IMR-90 (cell line): ENCODE data around the gene FFAR3. TPM values are rescaled to one million over a fixed set of nuclear protein-coding genes. Genes with fewer than 3 reads are reported as not detected.

Experiments
- ATAC-seq: fragments of 200-7000 bp; cut with Tn5 transposase; 2 replicates; pipeline ENCODE4 v1.9.1; 2020; ENCODE audit warnings: low read depth, mild to moderate bottlenecking, moderate library complexity
- BruUV-seq: library from RNA; stranded (reverse); fragments of 400-500 nt; replicated peaks from 2 replicates; lab custom pipeline; 2021; lab: Mats Ljungman, UMichigan
- CTCF ChIA-PET: fragments of 300-600 bp; formaldehyde crosslinking; extraction: SDS; loops from one replicate; lab custom pipeline; 2021; ENCODE audit warnings: antibody characterized with exemption; lab: Yijun Ruan, JAX
- POLR2A ChIA-PET: fragments of 300-600 bp; sonication (Branson Sonifier 250); formaldehyde crosslinking; loops from one replicate; lab custom pipeline; 2022; ENCODE audit warnings: antibody characterized with exemption; ENCODE audit not compliant: unreplicated experiment; lab: Charles Lee
- DNase-seq: peaks from one replicate; pipeline ENCODE4 v3.0.0; 2013
- H2AFZ ChIP-seq: replicated peaks from 2 replicates; pipeline ENCODE3; 2013; ENCODE audit warnings: low read length, mild to moderate bottlenecking; ENCODE audit not compliant: poor library complexity
- H2AK5ac ChIP-seq: 2 replicates; pipeline ENCODE4 v1.6.1; 2013; ENCODE audit warnings: low read depth, low read length, inconsistent platforms
- H2AK9ac ChIP-seq: replicated peaks from 2 replicates; pipeline ENCODE3; 2013; ENCODE audit warnings: mild to moderate bottlenecking, low read depth, low read length, moderate library complexity; ENCODE audit not compliant: poor library complexity
- H2BK120ac ChIP-seq: 2 replicates; pipeline ENCODE4 v1.6.1; 2013; ENCODE audit warnings: low read depth, low read length, inconsistent platforms
- H2BK15ac ChIP-seq: 3 replicates; pipeline ENCODE4 v1.6.1; 2013; ENCODE audit warnings: low read depth, low read length, inconsistent platforms
- H2BK20ac ChIP-seq: 2 replicates; pipeline ENCODE4 v1.6.1; 2013; ENCODE audit warnings: low read depth, mild to moderate bottlenecking, inconsistent platforms, low read length, moderate library complexity
- H2BK5ac ChIP-seq: 2 replicates; pipeline ENCODE4 v1.6.1; 2013; ENCODE audit warnings: mild to moderate bottlenecking, low read depth, low read length, inconsistent platforms; ENCODE audit not compliant: poor library complexity, severe bottlenecking
- H3K14ac ChIP-seq: replicated peaks from 2 replicates; pipeline ENCODE4 v1.6.1; 2013; ENCODE audit warnings: low read depth, low read length, inconsistent platforms
- H3K18ac ChIP-seq: 2 replicates; pipeline ENCODE4 v1.6.1; 2013; ENCODE audit warnings: low read depth, low read length, control low read depth
- H3K23ac ChIP-seq: 2 replicates; pipeline ENCODE4 v1.6.1; 2013; ENCODE audit warnings: low read depth, low read length, inconsistent platforms
- H3K27ac ChIP-seq: 2 replicates; pipeline ENCODE4 v1.5.1; 2013; ENCODE audit warnings: mild to moderate bottlenecking, control low read depth, low read length; ENCODE audit not compliant: insufficient read depth
- H3K27me3 ChIP-seq: 2 replicates; pipeline ENCODE4 v1.6.1; 2013; ENCODE audit warnings: low read length; ENCODE audit not compliant: control insufficient read depth, insufficient read depth
- H3K36me3 ChIP-seq: 2 replicates; pipeline ENCODE4 v1.6.1; 2013; ENCODE audit warnings: low read length, mixed read lengths; ENCODE audit not compliant: control insufficient read depth, insufficient read depth
- H3K4ac ChIP-seq: 2 replicates; pipeline ENCODE4 v1.6.1; 2013; ENCODE audit warnings: low read depth, low read length, inconsistent platforms
- H3K4me1 ChIP-seq: 2 replicates; pipeline ENCODE4 v1.6.1; 2013; ENCODE audit warnings: low read length, mixed read lengths; ENCODE audit not compliant: control insufficient read depth, insufficient read depth
- H3K4me2 ChIP-seq: 2 replicates; pipeline ENCODE4 v1.6.1; 2013; ENCODE audit warnings: low read depth, mild to moderate bottlenecking, control low read depth, low read length, moderate library complexity
- H3K4me3 ChIP-seq: 2 replicates; pipeline ENCODE4 v1.5.1; 2013; ENCODE audit warnings: low read depth, mild to moderate bottlenecking, control low read depth, low read length, moderate library complexity; ENCODE audit not compliant: insufficient read depth
- H3K56ac ChIP-seq: 2 replicates; pipeline ENCODE4 v1.6.1; 2013; ENCODE audit warnings: low read length, inconsistent platforms; ENCODE audit not compliant: insufficient read depth; ENCODE audit errors: extremely low read depth
- H3K79me1 ChIP-seq, 2 experiments: 2 replicates each; pipeline ENCODE4 v1.6.1; 2013; ENCODE audit warnings: low read length in 2 of 2, inconsistent platforms in 1 of 2, low read depth in 1 of 2
- H3K9ac ChIP-seq: 2 replicates; pipeline ENCODE4 v1.6.1; 2013; ENCODE audit warnings: low read depth, low read length, control low read depth
- H3K9me1 ChIP-seq: 2 replicates; pipeline ENCODE4 v1.6.1; 2013; ENCODE audit warnings: low read length, inconsistent platforms; ENCODE audit not compliant: insufficient read depth
- H3K9me3 ChIP-seq: 2 replicates; pipeline ENCODE4 v1.6.1; 2013; ENCODE audit warnings: low read length; ENCODE audit not compliant: control insufficient read depth, insufficient read depth
- H4K20me1 ChIP-seq: 2 replicates; pipeline ENCODE4 v1.6.1; 2013; ENCODE audit warnings: low read length, inconsistent platforms; ENCODE audit not compliant: insufficient read depth
- H4K5ac ChIP-seq: 2 replicates; pipeline ENCODE4 v1.6.1; 2013; ENCODE audit warnings: mild to moderate bottlenecking, low read depth, low read length, control low read depth
- H4K8ac ChIP-seq, 2 experiments: 2 replicates each; pipeline ENCODE4 v1.6.1; 2013; ENCODE audit warnings: low read depth in 2 of 2, low read length in 2 of 2, control low read depth in 1 of 2, inconsistent platforms in 1 of 2
- H4K91ac ChIP-seq: 2 replicates; pipeline ENCODE4 v1.6.1; 2013; ENCODE audit warnings: low read depth, low read length, inconsistent platforms; ENCODE audit not compliant: insufficient read depth
- CEBPB ChIP-seq: IDR thresholded peaks from 2 replicates; pipeline ENCODE4 v1.6.1; 2012; ENCODE audit warnings: low read depth, low read length, improper control_type of control experiment
- NFE2L2 ChIP-seq: fragments of 150-350 bp; IDR thresholded peaks from 2 replicates; pipeline ENCODE4 v1.6.1; 2016; ENCODE audit warnings: low read depth, mild to moderate bottlenecking, low read length
- POLR2A ChIP-seq: IDR thresholded peaks from 2 replicates; pipeline ENCODE4 v1.6.1; 2012; ENCODE audit warnings: mild to moderate bottlenecking, low read depth, low read length
- WGBS, 2 experiments: methylation state at CpG; one replicate each; pipeline versions ENCODE4 v1.1.5 to v1.1.7; 2013; ENCODE audit warnings: missing lambda C conversion rate in 2 of 2; ENCODE audit not compliant: insufficient read length in 1 of 2; ENCODE audit errors: extremely low coverage in 2 of 2; 5-methylcytosine and 5-hydroxymethylcytosine counted together
- dilution Hi-C: fragments of 300-500 bp; cut with HindIII; formaldehyde crosslinking; loops from one replicate; pipeline ENCODE4 v1.14.3; 2018; ENCODE audit warnings: low sequenced_read_pairs; ENCODE audit not compliant: unreplicated experiment
- in situ Hi-C: fragments of 300-500 bp; cut with MboI; formaldehyde crosslinking; loops from 3 replicates; pipeline ENCODE4 v1.14.3; 2019; ENCODE audit warnings: low sequenced_read_pairs, inconsistent platforms, mixed read lengths
- intact Hi-C: fragments of 100-400 bp; cut with micrococcal nuclease; formaldehyde crosslinking; loops from 2 replicates; pipeline ENCODE4 v1.10.0; 2022
- polyA plus RNA-seq, 3 experiments: library from polyadenylated mRNA; depleted of rRNA; stranded (reverse); fragments of >200 nt; gene quantifications; 2 replicates each; pipeline ENCODE4 v1.2.3, GENCODE V29; 2012; ENCODE audit warnings: low replicate concordance in 1 of 3
- total RNA-seq: library from RNA; depleted of rRNA; stranded (reverse); fragments of >200 nt; gene quantifications from 2 replicates; pipeline ENCODE4 v1.2.3, GENCODE V29; 2012

FFAR3 gene
- total and polyA plus RNA-seq, 2 of the 4 experiments (the other 2 are of a cell fraction): not detected

DNA sequence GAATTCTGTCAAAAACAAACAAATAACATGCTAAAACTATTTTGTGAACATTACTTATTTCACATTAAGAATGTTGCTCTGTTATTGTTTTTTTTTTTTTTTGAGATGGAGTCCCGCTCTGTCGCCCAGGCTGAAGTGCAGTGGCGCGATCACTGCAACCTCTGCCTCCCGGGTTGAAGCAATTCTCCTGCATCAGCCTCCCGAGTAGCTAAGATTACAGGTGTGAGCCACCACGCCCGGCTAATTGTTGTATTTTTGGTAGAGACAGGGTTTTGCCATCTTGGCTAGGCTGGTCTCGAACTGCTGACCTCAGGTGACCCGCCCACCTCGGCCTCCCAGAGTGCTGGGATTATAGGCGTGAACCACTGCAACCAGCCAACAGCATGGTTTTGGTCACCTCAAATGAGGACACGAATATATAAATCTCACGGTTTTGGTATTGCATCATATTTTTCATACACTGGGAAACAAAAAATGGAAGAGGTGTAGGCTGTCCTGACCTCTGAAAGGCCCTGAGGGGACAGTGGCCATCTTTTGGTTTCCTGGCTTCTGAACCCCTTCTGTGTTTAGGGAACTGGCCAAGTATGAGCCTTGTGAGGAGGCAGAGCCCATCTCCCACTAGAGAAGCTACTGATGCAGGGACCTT, 38.1 kb downstream of the FFAR3 start:
- Histone ChIP-seq H3K23ac (no peak overlapping the region), H4K5ac (no peak overlapping the region), H2BK5ac (no peak overlapping the region), H3K27ac (no peak overlapping the region), H3K36me3 (no peaks in the 10 kb centered on the region), H3K4me2 (no peak overlapping the region), H3K14ac (no peak overlapping the region), H3K4ac (no peak overlapping the region), H3K27me3 (peaks cover 3% of the 10 kb centered on the region; the same call in 1 of the 2 replicates), H3K18ac (no peak overlapping the region), H3K9me3 (no peaks in the 10 kb centered on the region), H2BK120ac (no peak overlapping the region), H2BK15ac (no peak overlapping the region), H3K79me1 (no peaks in the 10 kb centered on the region), H4K20me1 (no peaks in the 10 kb centered on the region), H2AFZ (no peak overlapping the region), H2BK20ac (no peak overlapping the region), H3K9ac (no peak overlapping the region), H4K8ac (no peak overlapping the region), H3K56ac (no peak overlapping the region), H3K4me3 (no peak overlapping the region), H3K4me1 (no peaks in the 10 kb centered on the region), H4K91ac (no peak overlapping the region), H3K9me1 (no peaks in the 10 kb centered on the region), H2AK9ac (no peak overlapping the region), H2AK5ac (no peak overlapping the region)
- in situ Hi-C loops (no loop called here), intact Hi-C loops (no loop called here), dilution Hi-C loops (no loop called here)
- no peak for TF ChIP-seq NFE2L2
- TF ChIP-seq POLR2A: no peak
- TF ChIP-seq CEBPB: peak; percentile 51
- WGBS, 2 experiments: 61% methylated on average over 3 of the region's 14 CpGs; no CpG with 5 or more reads in 1 of the 2 experiments
- ChIA-PET CTCF (interaction anchor here (0.6 to 0.7 kb wide), 2 partner anchors 306 to 838 kb away, joined by 6 to 8 read pairs; no protein-coding TSS in a partner anchor), POLR2A (no interaction called here)
- DNase-seq (no peak), ATAC-seq (no peak)
- no TSS peak for BruUV-seq
